H1 (cell line): Measurements from ENCODE around the gene BZW2. TPM values are rescaled to one million over a fixed set of nuclear protein-coding genes. Genes with fewer than 3 reads are reported as not detected.

Source experiments
- CTCF ChIA-PET: fragments of 300-600 bp; sonication (Branson Sonifier 250); formaldehyde crosslinking; loops from one replicate; lab custom pipeline; 2021; ENCODE audit not compliant: partially characterized antibody; lab: Charles Lee
- POLR2A ChIA-PET: fragments of 300-600 bp; sonication (Branson Sonifier 250); formaldehyde crosslinking; loops from one replicate; lab custom pipeline; 2021; ENCODE audit warnings: inconsistent platforms; ENCODE audit not compliant: partially characterized antibody; lab: Charles Lee
- DNase-seq, 2 experiments: peaks; one replicate each; pipeline versions ENCODE4 v3.0.0 to v3.0.0-alpha.2; 2010 to 2022; ENCODE audit warnings: low spot score in 2 of 2, low read depth in 1 of 2, mixed read lengths in 1 of 2
- FAIRE-seq: peaks from 2 replicates; lab custom pipeline; 2011; peaks lifted over from hg19 to GRCh38; lab: Jason Lieb, UNC
- H2AFZ ChIP-seq: 2 replicates; pipeline ENCODE4 v1.8.1; 2012; ENCODE audit warnings: low read length, inconsistent platforms
- H2AK5ac ChIP-seq: 2 replicates; pipeline ENCODE4 v1.6.1; 2013; ENCODE audit warnings: low read depth, low read length
- H2BK120ac ChIP-seq: replicated peaks from 2 replicates; pipeline ENCODE3; 2013; ENCODE audit warnings: low read depth, low read length, inconsistent platforms
- H2BK12ac ChIP-seq: 2 replicates; pipeline ENCODE4 v1.6.1; 2013; ENCODE audit warnings: low read depth, low read length
- H2BK15ac ChIP-seq: 2 replicates; pipeline ENCODE4 v1.6.1; 2013; ENCODE audit warnings: low read length
- H2BK20ac ChIP-seq: 2 replicates; pipeline ENCODE4 v1.6.1; 2013; ENCODE audit warnings: low read length
- H2BK5ac ChIP-seq: 2 replicates; pipeline ENCODE4 v1.6.1; 2013; ENCODE audit warnings: low read depth, low read length
- H3K14ac ChIP-seq: 2 replicates; pipeline ENCODE4 v1.6.1; 2013; ENCODE audit warnings: inconsistent platforms; ENCODE audit not compliant: insufficient read length
- H3K18ac ChIP-seq: 2 replicates; pipeline ENCODE4 v1.6.1; 2013; ENCODE audit warnings: low read length; ENCODE audit errors: extremely low read depth
- H3K23ac ChIP-seq: 2 replicates; pipeline ENCODE4 v1.6.1; 2013; ENCODE audit warnings: inconsistent platforms; ENCODE audit not compliant: insufficient read length
- H3K23me2 ChIP-seq: 2 replicates; pipeline ENCODE4 v1.6.1; 2013; ENCODE audit warnings: low read depth, low read length
- H3K27ac ChIP-seq: 2 replicates; pipeline ENCODE4 v1.6.1; 2011; ENCODE audit warnings: low read depth, low read length, inconsistent platforms
- H3K27me3 ChIP-seq, 4 experiments: replicated peaks in 1 of 4; 1 replicate in 1 of 4; 2 replicates in 3 of 4; pipeline versions ENCODE4 v1.6.1 to v1.8.1; 2011 to 2013; ENCODE audit warnings: low read length in 3 of 4, mild to moderate bottlenecking in 3 of 4, inconsistent platforms in 2 of 4, mixed read lengths in 2 of 4, moderate library complexity in 1 of 4; ENCODE audit not compliant: control insufficient read depth in 3 of 4, insufficient read depth in 3 of 4; ENCODE audit errors: extremely low read depth in 1 of 4
- H3K36me3 ChIP-seq, 4 experiments: 2 replicates each; pipeline versions ENCODE4 v1.6.1 to v1.8.1; 2011 to 2013; ENCODE audit warnings: mild to moderate bottlenecking in 4 of 4, low read length in 3 of 4, moderate library complexity in 2 of 4, control low read depth in 1 of 4, inconsistent platforms in 1 of 4; ENCODE audit not compliant: insufficient read depth in 4 of 4, control insufficient read depth in 2 of 4
- H3K4ac ChIP-seq: replicated peaks from 2 replicates; pipeline ENCODE3; 2013; ENCODE audit warnings: low read length, low read depth, mixed read lengths, inconsistent platforms; ENCODE audit not compliant: insufficient read length
- H3K4me1 ChIP-seq, 4 experiments: replicated peaks in 1 of 4; 1 replicate in 1 of 4; 2 replicates in 3 of 4; pipeline versions ENCODE4 v1.6.1 to v1.8.1; 2011 to 2013; ENCODE audit warnings: low read length in 3 of 4, inconsistent platforms in 2 of 4, mixed read lengths in 1 of 4; ENCODE audit not compliant: insufficient read depth in 4 of 4, control insufficient read depth in 3 of 4
- H3K4me2 ChIP-seq, 2 experiments: 2 replicates each; pipeline versions ENCODE4 v1.6.1 to v1.8.1; 2011 to 2013; ENCODE audit warnings: low read depth in 2 of 2, low read length in 2 of 2, control low read depth in 1 of 2, inconsistent platforms in 1 of 2, mild to moderate bottlenecking in 1 of 2; ENCODE audit not compliant: insufficient read depth in 1 of 2
- H3K4me3 ChIP-seq, 4 experiments: fragments of 200-600, 300-600 bp in 1 of 4; sonication (generic), shearing (Covaris generic), sonication (Bioruptor Twin) in 1 of 4; 2 replicates each; pipeline versions ENCODE4 v1.5.1 to v1.8.1; 2011 to 2016; ENCODE audit warnings: low read length in 4 of 4, low read depth in 3 of 4, control low read depth in 2 of 4, inconsistent platforms in 2 of 4, mild to moderate bottlenecking in 2 of 4, mixed read lengths in 1 of 4, moderate library complexity in 1 of 4; ENCODE audit not compliant: insufficient read depth in 2 of 4; ENCODE audit errors: extremely low read depth in 1 of 4
- H3K56ac ChIP-seq: replicated peaks from 2 replicates; pipeline ENCODE3; 2013; ENCODE audit warnings: low read depth, mild to moderate bottlenecking, mixed read lengths, low read length, inconsistent platforms; ENCODE audit not compliant: insufficient read length
- H3K79me1 ChIP-seq: 2 replicates; pipeline ENCODE4 v1.6.1; 2013; ENCODE audit warnings: low read depth, low read length, control low read depth
- H3K79me2 ChIP-seq, 2 experiments: 2 replicates each; pipeline versions ENCODE4 v1.6.1 to v1.8.1; 2012 to 2013; ENCODE audit warnings: low read length in 2 of 2, mild to moderate bottlenecking in 2 of 2, inconsistent platforms in 1 of 2; ENCODE audit not compliant: insufficient read depth in 2 of 2, control insufficient read depth in 1 of 2
- H3K9ac ChIP-seq, 4 experiments: replicated peaks in 1 of 4; 1 replicate in 1 of 4; 2 replicates in 3 of 4; pipeline versions ENCODE4 v1.6.1 to v1.8.1; 2011 to 2013; ENCODE audit warnings: low read depth in 3 of 4, low read length in 3 of 4, control low read depth in 2 of 4, mild to moderate bottlenecking in 2 of 4, moderate library complexity in 2 of 4, inconsistent platforms in 1 of 4; ENCODE audit errors: extremely low read depth in 1 of 4
- H3K9me3 ChIP-seq, 2 experiments: 2 replicates each; pipeline versions ENCODE4 v1.6.1 to v1.8.1; 2012 to 2013; ENCODE audit warnings: mild to moderate bottlenecking in 2 of 2, moderate library complexity in 2 of 2, control low read depth in 1 of 2, inconsistent platforms in 1 of 2, low read depth in 1 of 2, low read length in 1 of 2, mixed read lengths in 1 of 2; ENCODE audit not compliant: insufficient read depth in 2 of 2
- H4K20me1 ChIP-seq, 2 experiments: replicated peaks in 1 of 2; 2 replicates each; pipeline versions ENCODE3 to v1.8.1; 2011 to 2013; ENCODE audit warnings: inconsistent platforms in 2 of 2, low read length in 2 of 2, mild to moderate bottlenecking in 1 of 2; ENCODE audit not compliant: insufficient read depth in 2 of 2, control insufficient read depth in 1 of 2
- H4K5ac ChIP-seq: 2 replicates; pipeline ENCODE4 v1.6.1; 2013; ENCODE audit warnings: low read length, low read depth, mixed read lengths, inconsistent platforms; ENCODE audit not compliant: insufficient read length
- H4K8ac ChIP-seq: 2 replicates; pipeline ENCODE4 v1.8.0; 2013; ENCODE audit warnings: mild to moderate bottlenecking, moderate library complexity, low read length, inconsistent platforms; ENCODE audit not compliant: insufficient read depth; ENCODE audit errors: extremely low read depth
- H4K91ac ChIP-seq: replicated peaks from 2 replicates; pipeline ENCODE3; 2013; ENCODE audit warnings: low read length, mixed read lengths, inconsistent platforms; ENCODE audit not compliant: insufficient read length
- MAFK ChIP-seq: IDR thresholded peaks from 2 replicates; pipeline ENCODE4 v1.6.1; 2012; ENCODE audit warnings: low read depth, mild to moderate bottlenecking, improper control_type of control experiment, low read length
- NRF1 ChIP-seq: IDR thresholded peaks from 2 replicates; pipeline ENCODE4 v1.6.1; 2011; ENCODE audit warnings: mild to moderate bottlenecking, low read depth, low read length, improper control_type of control experiment
- PHF8 ChIP-seq: fragments of 200-600 bp; sonication (generic); conservative IDR thresholded peaks from 2 replicates; pipeline ENCODE4 v1.7.1; 2012; ENCODE audit warnings: low read depth, mild to moderate bottlenecking, inconsistent platforms, low read length, moderate library complexity
- RFX5 ChIP-seq: IDR thresholded peaks from 2 replicates; pipeline ENCODE4 v1.6.1; 2011; ENCODE audit warnings: low read depth, low read length, improper control_type of control experiment, borderline replicate concordance
- SIX5 ChIP-seq: IDR thresholded peaks from 2 replicates; pipeline ENCODE4 v1.6.1; 2011; ENCODE audit warnings: mild to moderate bottlenecking, low read depth, low read length
- WGBS, 2 experiments: shearing (Covaris generic) in 1 of 2; methylation state at CpG; one replicate each; pipeline versions ENCODE4 v1.1.6 to v1.1.7; 2013 to 2015; ENCODE audit warnings: low lambda C conversion rate in 2 of 2, mixed read lengths in 2 of 2, inconsistent platforms in 1 of 2, low coverage in 1 of 2, missing lambda C conversion rate in 1 of 2; ENCODE audit not compliant: insufficient replicate concordance in 2 of 2, insufficient coverage in 1 of 2, insufficient read length in 1 of 2; ENCODE audit errors: extremely low coverage in 1 of 2, missing lambda C conversion rate in 1 of 2; 5-methylcytosine and 5-hydroxymethylcytosine counted together
- polyA plus RNA-seq, 7 experiments: library from polyadenylated mRNA; depleted of rRNA in 3 of 7; stranded (reverse) in 5 of 7; unstranded in 2 of 7; fragments of >200 nt in 5 of 7; fragments of 200-250 nt in 2 of 7; gene quantifications; 1 replicate in 5 of 7; 2 replicates in 1 of 7; 4 replicates in 1 of 7; pipeline versions ENCODE4 v1.2.1 to v1.2.3, GENCODE V29; 2011 to 2013; ENCODE audit warnings: missing spikeins in 2 of 7, mixed read lengths in 2 of 7
- total RNA-seq: library from RNA; stranded (reverse); fragmentation: NEBNext Ultra II Directional; extraction: Animal tissue kit (Norgen Biotek cat#: 25700); gene quantifications from 2 replicates; pipeline ENCODE4 v1.2.1, GENCODE V29; 2021

BZW2 gene
- total and polyA plus RNA-seq, 2 of the 8 experiments (the other 6 are each of a cell fraction or from before 2014, with no cell fraction given): 32.3 to 103 TPM

- Histone ChIP-seq H4K20me1 (no peaks in the 10 kb centered on the region), H3K27ac (no peak overlapping the region), H4K91ac (no peak overlapping the region), H3K4ac (no peak overlapping the region), H3K79me1 (no peaks in the 10 kb centered on the region), H3K23me2 (no peaks in the 10 kb centered on the region), H3K27me3 (no peaks in the 10 kb centered on the region), H4K8ac (no peak overlapping the region), H3K9me3 (no peaks in the 10 kb centered on the region), H3K4me3 (no peak overlapping the region), H3K23ac (no peak overlapping the region), H2BK120ac (no peak overlapping the region), H3K4me1 (no peaks in the 10 kb centered on the region), H3K9ac (no peak overlapping the region), H2AFZ (no peak overlapping the region), H3K36me3 (no peaks in the 10 kb centered on the region), H2AK5ac (no peak overlapping the region), H3K18ac (no peak overlapping the region), H2BK20ac (no peak overlapping the region), H3K14ac (no peak overlapping the region), H2BK12ac (no peak overlapping the region), H4K5ac (no peak overlapping the region), H2BK5ac (no peak overlapping the region), H2BK15ac (no peak overlapping the region), H3K4me2 (no peak overlapping the region), H3K79me2 (no peaks in the 10 kb centered on the region), H3K56ac (no peak overlapping the region)
- DNase-seq (no peak), FAIRE-seq (no peak)
- 95% methylated on average over 4 of the region's 4 CpGs; no CpG with 5 or more reads in 1 of the 2 experiments for WGBS, 2 experiments
- TF ChIP-seq PHF8: no peak
- TF ChIP-seq NRF1: no peak
- no peak for TF ChIP-seq RFX5
- TF ChIP-seq SIX5: no peak
- TF ChIP-seq MAFK: no peak
- CTCF ChIA-PET: interaction anchor here (0.9 kb wide), 1 partner anchor 18 kb away, joined by 3 read pairs; no protein-coding TSS in a partner anchor
- POLR2A ChIA-PET: no interaction called here
Observed at GRCh38 chr7:16609842-16610450, 36.0 kb upstream of the BZW2 start.
